Nephron (organoid): ENCODE results near the gene WWOX.
A peak's percentile ranks its signal among the peaks of the same experiment; 100 is the strongest.
"Not testable (repeated sequence)": the region's sequence is repeated elsewhere in the genome, so short reads cannot be mapped to it uniquely, and the experiment has no call there.

ENCODE experiments used
- H3K27ac Mint-ChIP-seq, 3 experiments: 2 replicates each; pipeline ENCODE4 v1.8.0; 2020; ENCODE audit warnings: mixed read lengths in 3 of 3, mild to moderate bottlenecking in 2 of 3, moderate library complexity in 1 of 3
- H3K27me3 Mint-ChIP-seq: 2 replicates; pipeline ENCODE4 v1.8.0; 2021; ENCODE audit warnings: low read depth, mild to moderate bottlenecking, moderate library complexity, mixed read lengths
- H3K36me3 Mint-ChIP-seq: 2 replicates; pipeline ENCODE4 v1.8.0; 2020; ENCODE audit warnings: low read depth, mixed read lengths
- H3K4me1 Mint-ChIP-seq: 2 replicates; pipeline ENCODE4 v1.8.0; 2020; ENCODE audit warnings: mixed read lengths
- H3K4me3 Mint-ChIP-seq, 3 experiments: 2 replicates each; pipeline ENCODE4 v1.8.0; 2020; ENCODE audit warnings: mild to moderate bottlenecking in 3 of 3, mixed read lengths in 3 of 3, moderate library complexity in 2 of 3
- H3K9me3 Mint-ChIP-seq: 2 replicates; pipeline ENCODE4 v1.8.0; 2020; ENCODE audit warnings: mixed read lengths
- TF ChIP-seq, protein P1 (sequence below), 3 experiments: fragments of 200-600 bp; sonication (generic); IDR thresholded peaks; one replicate each; pipeline ENCODE4 v1.5.0; 2021; ENCODE audit warnings: antibody characterized with exemption in 3 of 3; ENCODE audit not compliant: unreplicated experiment in 3 of 3

WWOX gene

DNA sequence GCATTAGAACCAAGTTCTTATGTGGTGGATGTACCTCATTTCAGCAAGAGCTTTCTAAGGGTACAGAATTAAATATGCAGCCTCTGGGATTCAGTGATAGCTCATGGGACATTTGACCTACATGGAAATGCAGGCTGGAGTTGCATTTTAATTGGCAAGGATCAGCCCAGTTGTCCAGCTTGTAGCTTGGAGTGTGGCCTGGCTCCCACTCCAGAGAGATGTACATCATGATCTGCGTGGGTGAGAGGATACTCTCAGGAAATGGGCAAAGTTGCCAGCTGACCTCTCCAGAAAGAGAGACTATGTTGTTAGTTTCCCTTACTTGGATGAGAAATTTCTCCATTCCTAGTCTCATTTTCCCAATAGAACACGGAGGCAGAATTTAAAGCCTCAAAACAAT is 945.7 kb downstream of the WWOX start:
- no peak overlapping the region for H3K4me3 Mint-ChIP-seq
- H3K4me1 Mint-ChIP-seq = peaks cover 4% of the 10 kb centered on the region
- TF ChIP-seq, protein P1, sequence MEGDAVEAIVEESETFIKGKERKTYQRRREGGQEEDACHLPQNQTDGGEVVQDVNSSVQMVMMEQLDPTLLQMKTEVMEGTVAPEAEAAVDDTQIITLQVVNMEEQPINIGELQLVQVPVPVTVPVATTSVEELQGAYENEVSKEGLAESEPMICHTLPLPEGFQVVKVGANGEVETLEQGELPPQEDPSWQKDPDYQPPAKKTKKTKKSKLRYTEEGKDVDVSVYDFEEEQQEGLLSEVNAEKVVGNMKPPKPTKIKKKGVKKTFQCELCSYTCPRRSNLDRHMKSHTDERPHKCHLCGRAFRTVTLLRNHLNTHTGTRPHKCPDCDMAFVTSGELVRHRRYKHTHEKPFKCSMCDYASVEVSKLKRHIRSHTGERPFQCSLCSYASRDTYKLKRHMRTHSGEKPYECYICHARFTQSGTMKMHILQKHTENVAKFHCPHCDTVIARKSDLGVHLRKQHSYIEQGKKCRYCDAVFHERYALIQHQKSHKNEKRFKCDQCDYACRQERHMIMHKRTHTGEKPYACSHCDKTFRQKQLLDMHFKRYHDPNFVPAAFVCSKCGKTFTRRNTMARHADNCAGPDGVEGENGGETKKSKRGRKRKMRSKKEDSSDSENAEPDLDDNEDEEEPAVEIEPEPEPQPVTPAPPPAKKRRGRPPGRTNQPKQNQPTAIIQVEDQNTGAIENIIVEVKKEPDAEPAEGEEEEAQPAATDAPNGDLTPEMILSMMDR (IDR thresholded peaks at IDR 0.05; ENCODE audit: unreplicated experiment in 3 of 3) = no peak
- no peaks in the 10 kb centered on the region for H3K36me3 Mint-ChIP-seq
- H3K27ac Mint-ChIP-seq = no peak overlapping the region
- H3K27me3 Mint-ChIP-seq = peaks cover 11% of the 10 kb centered on the region
- no peaks in the 10 kb centered on the region for H3K9me3 Mint-ChIP-seq

DNA sequence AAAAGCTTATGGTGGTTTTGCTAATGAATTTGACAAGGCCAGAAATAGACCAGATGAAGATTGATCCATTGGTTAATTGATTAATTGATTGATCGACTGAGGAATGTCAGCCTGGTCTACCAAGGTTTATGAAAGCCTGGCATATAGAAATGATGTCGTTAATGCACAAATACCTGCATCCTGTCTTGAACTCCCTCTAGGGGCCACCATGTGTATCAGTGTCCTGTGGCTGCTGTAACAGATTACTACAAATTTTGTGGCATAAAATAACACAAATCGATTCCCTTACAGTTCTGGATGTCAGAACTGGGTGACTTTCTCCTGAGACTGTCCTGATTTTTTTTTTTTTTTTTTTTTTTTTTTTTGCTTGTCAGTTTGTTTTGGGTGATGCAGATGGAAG is 947.9 kb downstream of the WWOX start:
- Mint-ChIP-seq H3K9me3 (no peaks in the 10 kb centered on the region), H3K36me3 (no peaks in the 10 kb centered on the region), H3K27me3 (no peaks in the 10 kb centered on the region), H3K4me3 (no peak overlapping the region), H3K4me1 (no peaks in the 10 kb centered on the region), H3K27ac (no peak overlapping the region)
- TF ChIP-seq, protein P1 (IDR thresholded peaks at IDR 0.05; ENCODE audit: unreplicated experiment in 3 of 3) = peak; percentile 34 to 51 (median 41)

DNA sequence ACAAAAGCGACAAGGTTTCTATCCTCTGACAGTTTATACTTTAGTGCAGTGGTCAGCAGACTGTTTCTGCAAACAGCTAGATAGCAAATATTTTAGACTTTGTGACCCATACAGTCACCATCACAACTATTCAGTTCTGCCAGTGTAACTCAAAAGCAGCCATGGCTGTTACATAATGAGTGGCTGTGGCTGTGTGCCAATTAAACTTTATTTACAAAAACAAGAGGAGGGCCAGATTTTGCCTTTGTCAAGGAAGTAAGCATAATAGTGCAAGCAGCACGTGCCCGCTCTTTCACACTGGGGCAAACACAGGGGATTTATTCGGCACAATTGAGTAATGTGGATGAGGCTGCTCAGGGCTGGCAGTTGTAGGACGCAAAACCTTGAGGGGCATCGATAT is 949.6 kb downstream of the WWOX start:
- Mint-ChIP-seq H3K36me3 (no peaks in the 10 kb centered on the region), H3K4me1 (no peaks in the 10 kb centered on the region), H3K4me3 (no peak overlapping the region), H3K27ac (no peak overlapping the region), H3K9me3 (no peaks in the 10 kb centered on the region), H3K27me3 (no peaks in the 10 kb centered on the region)
- TF ChIP-seq, protein P1 (IDR thresholded peaks at IDR 0.05; ENCODE audit: unreplicated experiment in 3 of 3) = no peak

DNA sequence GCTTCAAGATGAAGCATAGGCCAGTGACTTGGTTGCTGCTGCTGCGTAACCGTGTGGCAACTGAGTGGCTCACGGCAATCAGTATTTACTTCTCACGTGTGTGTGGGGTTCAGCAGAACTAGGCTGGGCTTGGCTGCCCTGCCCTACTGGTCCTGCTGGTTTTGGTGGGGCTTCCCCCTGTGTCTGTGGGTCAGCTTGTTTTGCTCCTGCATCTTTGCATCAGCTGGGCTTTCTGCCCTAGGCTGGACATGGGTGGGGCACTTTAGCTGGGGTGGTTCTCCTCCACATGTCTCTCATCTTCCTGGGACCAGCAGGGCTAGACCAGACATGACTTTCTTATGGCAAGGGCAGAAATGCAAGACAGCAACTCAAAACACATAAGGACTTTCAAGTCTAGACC is 950.6 kb downstream of the WWOX start:
- no peaks in the 10 kb centered on the region for H3K9me3 Mint-ChIP-seq
- H3K27ac Mint-ChIP-seq = no peak overlapping the region
- H3K4me3 Mint-ChIP-seq = no peak overlapping the region
- H3K4me1 Mint-ChIP-seq = no peaks in the 10 kb centered on the region
- no peaks in the 10 kb centered on the region for H3K36me3 Mint-ChIP-seq
- TF ChIP-seq, protein P1 (IDR thresholded peaks at IDR 0.05; ENCODE audit: unreplicated experiment in 3 of 3) = no peak
- no peaks in the 10 kb centered on the region for H3K27me3 Mint-ChIP-seq

DNA sequence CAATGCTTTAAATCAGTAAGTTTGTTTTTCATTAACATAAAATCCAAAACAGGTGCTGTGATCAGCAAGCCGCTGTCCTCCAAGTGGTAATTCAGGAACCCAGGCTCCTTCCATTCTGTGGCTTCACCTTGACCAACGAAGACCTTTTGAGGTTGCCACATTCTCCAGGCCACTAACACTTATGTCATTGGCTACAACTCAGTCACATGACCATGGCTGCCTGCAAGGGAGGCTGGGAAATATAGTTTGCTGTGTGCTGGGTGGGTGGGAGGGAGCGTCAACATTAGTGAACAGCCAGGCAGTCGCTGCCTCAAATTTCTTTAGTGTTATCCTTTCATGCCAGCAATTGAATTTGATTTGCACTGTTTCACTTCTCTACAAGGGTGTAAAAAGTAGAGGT is 951.9 kb downstream of the WWOX start:
- H3K27ac Mint-ChIP-seq = no peak overlapping the region
- no peaks in the 10 kb centered on the region for H3K9me3 Mint-ChIP-seq
- H3K4me3 Mint-ChIP-seq = no peak overlapping the region
- no peaks in the 10 kb centered on the region for H3K36me3 Mint-ChIP-seq
- H3K4me1 Mint-ChIP-seq = no peaks in the 10 kb centered on the region
- H3K27me3 Mint-ChIP-seq = no peaks in the 10 kb centered on the region
- TF ChIP-seq, protein P1 (IDR thresholded peaks at IDR 0.05; ENCODE audit: unreplicated experiment in 3 of 3) = no peak

DNA sequence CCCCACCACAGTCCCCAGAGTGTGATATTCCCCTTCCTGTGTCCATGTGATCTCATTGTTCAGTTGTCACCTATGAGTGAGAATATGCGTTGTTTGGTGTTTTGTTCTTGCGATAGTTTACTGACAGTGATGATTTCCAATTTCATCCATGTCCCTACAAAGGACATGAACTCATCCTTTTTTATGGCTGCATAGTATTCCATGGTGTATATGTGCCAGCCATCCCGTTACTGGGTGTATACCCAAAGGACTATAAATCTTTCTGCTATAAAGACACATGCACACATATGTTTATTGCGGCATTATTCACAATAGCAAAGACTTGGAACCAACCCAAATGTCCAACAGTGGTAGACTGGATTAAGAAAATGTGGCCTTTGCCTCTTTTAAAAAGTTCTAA is 952.7 kb downstream of the WWOX start:
- H3K9me3 Mint-ChIP-seq, H3K27me3 Mint-ChIP-seq, H3K36me3 Mint-ChIP-seq, H3K4me3 Mint-ChIP-seq, H3K27ac Mint-ChIP-seq, H3K4me1 Mint-ChIP-seq: not testable (repeated sequence)
